Measurements from ENCODE around the gene PTPN14.

GRCh38 chr1:214476986-214477870, 74.2 kb downstream of the PTPN14 start:
- TF ChIP-seq CTCF (IDR thresholded peaks at IDR 0.05) (no peak), POLR2A (IDR thresholded peaks at IDR 0.05) (no peak)

Data from lower leg skin (tissue), 3 donors.